Measurements from ENCODE around the gene YIPF4.

DNA sequence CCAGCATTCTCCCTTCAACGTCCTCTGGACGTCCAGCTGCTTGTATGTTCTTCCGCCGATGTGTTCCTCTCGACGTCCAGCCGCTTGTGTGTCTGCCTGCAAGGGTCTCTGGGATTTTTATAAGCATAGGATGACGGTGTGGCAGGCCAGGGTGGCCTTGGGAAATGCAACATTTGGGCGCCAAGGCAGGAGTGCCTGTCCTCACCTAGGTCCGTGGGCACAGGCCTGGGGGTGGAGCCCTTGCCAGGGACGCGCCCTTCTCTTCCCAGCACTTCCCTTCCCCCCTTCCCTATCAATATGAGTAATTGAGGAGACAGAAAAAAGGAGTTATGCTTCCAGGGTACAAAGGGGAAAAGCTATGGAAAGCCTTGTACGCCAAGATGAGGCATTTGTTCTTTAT is 19.5 kb upstream of the YIPF4 start:
- TF ChIP-seq CTCF (IDR thresholded peaks at IDR 0.05 in 4 of 5, conservative IDR thresholded peaks at IDR 0.05 in 1 of 5) (no peak), POLR2A (IDR thresholded peaks at IDR 0.05) (no peak)

Measured in gastrocnemius medialis (tissue), 4 donors.